Placental epithelial cell (primary cell): ENCODE data around the gene PIN4. TPM values are rescaled to one million over a fixed set of nuclear protein-coding genes. Genes with fewer than 3 reads are reported as not detected.

ENCODE experiments used
- total RNA-seq: library from RNA; depleted of rRNA; stranded (reverse); fragments of >200 nt; gene quantifications from 2 replicates; pipeline ENCODE4 v1.2.3, GENCODE V29; 2012

PIN4 gene
- 3.6 and 11.4 TPM in 2 replicates for total RNA-seq

DNA sequence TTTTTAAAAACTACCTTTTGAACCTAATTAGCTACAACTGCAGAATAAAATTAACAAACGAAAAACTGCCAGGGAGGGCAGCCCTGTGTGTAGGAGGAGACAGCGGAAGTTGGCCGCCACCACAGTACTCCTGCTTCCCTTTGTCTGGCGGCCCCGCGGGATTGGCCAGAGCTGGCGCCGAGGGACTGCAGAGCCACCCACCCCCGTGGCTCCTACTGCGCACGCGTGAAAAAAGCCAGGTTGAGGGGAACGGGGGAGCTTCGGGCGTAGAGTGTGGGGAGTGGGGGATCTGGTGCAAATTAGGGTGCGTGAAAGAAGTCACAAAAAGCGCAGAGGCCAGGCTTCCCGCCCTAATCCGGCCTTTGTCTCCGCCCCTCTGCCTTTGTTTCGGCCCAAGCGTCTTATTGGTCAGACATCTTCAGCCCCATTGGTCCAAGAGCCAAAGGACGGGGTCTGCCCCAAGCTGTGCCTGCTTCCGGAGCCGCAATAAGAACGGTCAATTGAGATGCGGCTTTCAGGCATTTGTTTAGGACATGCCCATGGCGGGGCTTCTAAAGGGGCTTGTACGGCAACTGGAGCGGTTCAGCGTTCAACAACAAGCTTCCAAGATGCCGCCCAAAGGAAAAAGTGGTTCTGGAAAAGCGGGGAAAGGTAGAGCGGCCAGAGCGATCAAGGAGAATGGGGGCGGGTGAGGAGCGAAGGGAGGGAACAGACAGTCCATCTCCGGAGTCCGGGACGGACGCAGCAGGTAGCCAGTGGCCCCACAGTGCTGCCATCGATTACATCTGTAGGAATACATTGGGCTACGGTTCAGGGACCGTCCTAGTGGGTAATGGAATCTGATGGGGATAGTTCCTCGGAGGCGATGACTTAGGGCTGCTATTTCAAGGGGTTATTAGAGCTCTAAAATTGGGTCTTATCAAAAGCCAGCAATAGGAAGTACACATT is at the start of gene PIN4:
Gene PIN4 (plus strand): TSS at position 580 of the 948 bp plus-strand sequence. CDS start 29 bp downstream, at position 609.

DNA sequence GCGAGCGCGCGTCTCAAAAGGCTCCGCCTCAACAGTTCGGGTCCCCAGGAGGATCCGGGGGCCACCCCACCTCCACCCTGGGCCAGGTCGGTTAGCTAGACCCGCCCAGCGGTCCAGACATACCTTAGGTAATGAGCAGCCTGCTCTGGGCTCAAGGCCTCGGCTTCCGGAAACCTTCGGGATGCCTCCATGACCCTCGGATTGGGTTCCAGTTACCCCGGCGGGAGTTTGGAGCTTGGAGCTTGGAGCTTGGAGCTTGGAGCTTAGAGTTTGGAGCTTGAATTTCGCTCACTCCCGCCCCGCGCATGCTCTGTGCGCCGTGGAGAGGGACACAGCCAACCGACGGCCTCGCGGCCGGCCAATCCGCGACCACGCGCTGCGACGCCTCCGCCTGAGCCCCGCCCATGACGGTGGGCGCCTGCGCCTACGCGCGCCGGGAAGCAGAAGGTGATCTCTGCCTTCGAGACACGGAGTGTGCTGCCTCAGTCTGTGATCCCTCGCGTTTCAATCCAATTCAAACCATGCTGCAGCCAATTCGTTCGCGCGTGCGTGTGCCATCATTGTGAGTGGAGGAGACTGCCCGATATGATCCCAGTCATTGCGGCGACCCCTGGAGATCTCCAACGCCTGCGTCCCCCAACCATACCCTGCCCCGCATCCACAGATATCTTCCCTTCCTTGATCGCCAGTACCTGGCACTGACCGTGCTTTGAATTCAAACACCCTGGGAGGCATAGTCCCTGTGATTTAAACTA is 57.3 kb downstream of the PIN4 start, which contains the start of gene ERCC6L:
Gene ERCC6L (minus strand): TSS at position 307 of the 755 bp plus-strand sequence. CDS start 116 bp downstream, at position 191.

Other genes with a start within 250 kb of the PIN4 start
- 0.33 and 0.79 TPM in 2 replicates for gene RTL5, start 49.8 kb upstream of the PIN4 start, total RNA-seq
- 1.1 and 1.6 TPM in 2 replicates for gene ERCC6L, start 57.3 kb downstream of the PIN4 start, total RNA-seq
- gene RPS4X, start 95.5 kb downstream of the PIN4 start, total RNA-seq = 604 and 1,100 TPM in 2 replicates
- gene CITED1, start 124.2 kb downstream of the PIN4 start, total RNA-seq = not detected in 2 replicates